ENCODE measurements around the gene USP11. TPM values are rescaled to one million over a fixed set of nuclear protein-coding genes. Genes with fewer than 3 reads are reported as not detected.

Gene USP11
- total RNA-seq, 1 experiment from 2014 or later: 122 TPM

DNA sequence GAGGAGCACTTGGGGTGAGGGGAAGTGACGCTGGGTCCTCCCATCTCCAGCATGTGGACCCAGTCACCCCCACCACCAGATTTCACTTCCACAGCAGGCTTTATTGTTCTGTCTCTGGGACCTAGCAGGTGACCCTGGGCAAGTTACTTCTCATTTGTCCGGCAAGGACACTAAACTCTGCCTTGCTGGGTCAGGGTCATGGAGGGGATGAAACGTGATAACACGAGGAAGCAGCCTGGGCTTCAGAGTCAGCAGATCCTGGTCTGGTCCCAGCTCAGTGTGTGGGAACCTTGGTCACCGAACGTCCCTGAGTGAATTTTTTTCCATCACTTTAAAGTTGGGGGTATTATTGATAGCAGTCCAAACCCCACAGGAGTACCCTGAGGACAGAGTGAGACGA lies 35.3 kb upstream of the USP11 start:
- H3K36me3 ChIP-seq (ENCODE audit: insufficient read depth, low read length, poor library complexity, severe bottlenecking): peaks cover 68% of the 10 kb centered on the region
- no peak for TF ChIP-seq EZH2 (IDR thresholded peaks at IDR 0.05; ENCODE audit: borderline replicate concordance, low read depth, low read length, poor library complexity, severe bottlenecking)
- TF ChIP-seq, protein P1, sequence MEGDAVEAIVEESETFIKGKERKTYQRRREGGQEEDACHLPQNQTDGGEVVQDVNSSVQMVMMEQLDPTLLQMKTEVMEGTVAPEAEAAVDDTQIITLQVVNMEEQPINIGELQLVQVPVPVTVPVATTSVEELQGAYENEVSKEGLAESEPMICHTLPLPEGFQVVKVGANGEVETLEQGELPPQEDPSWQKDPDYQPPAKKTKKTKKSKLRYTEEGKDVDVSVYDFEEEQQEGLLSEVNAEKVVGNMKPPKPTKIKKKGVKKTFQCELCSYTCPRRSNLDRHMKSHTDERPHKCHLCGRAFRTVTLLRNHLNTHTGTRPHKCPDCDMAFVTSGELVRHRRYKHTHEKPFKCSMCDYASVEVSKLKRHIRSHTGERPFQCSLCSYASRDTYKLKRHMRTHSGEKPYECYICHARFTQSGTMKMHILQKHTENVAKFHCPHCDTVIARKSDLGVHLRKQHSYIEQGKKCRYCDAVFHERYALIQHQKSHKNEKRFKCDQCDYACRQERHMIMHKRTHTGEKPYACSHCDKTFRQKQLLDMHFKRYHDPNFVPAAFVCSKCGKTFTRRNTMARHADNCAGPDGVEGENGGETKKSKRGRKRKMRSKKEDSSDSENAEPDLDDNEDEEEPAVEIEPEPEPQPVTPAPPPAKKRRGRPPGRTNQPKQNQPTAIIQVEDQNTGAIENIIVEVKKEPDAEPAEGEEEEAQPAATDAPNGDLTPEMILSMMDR (conservative IDR thresholded peaks at IDR 0.05; ENCODE audit: low read depth, low read length): no peak
- no peak for DNase-seq (ENCODE audit: low spot score)
- intact Hi-C loops (cut with micrococcal nuclease; ENCODE audit: unreplicated experiment): no loop called here
- ChIA-PET CTCF (no interaction called here), POLR2A (ENCODE audit: low non-redundant PET) (no interaction called here)
- no peak overlapping the region for H3K27ac ChIP-seq (ENCODE audit: low read depth, low read length, poor library complexity, severe bottlenecking)
- H3K4me1 ChIP-seq (ENCODE audit: insufficient read depth, low read length, poor library complexity, severe bottlenecking): peaks cover 17% of the 10 kb centered on the region
- no peaks in the 10 kb centered on the region for H3K27me3 ChIP-seq (replicated peaks; ENCODE audit: insufficient read depth, low read depth, low read length, poor library complexity)
- no peaks in the 10 kb centered on the region for H3K9me3 ChIP-seq (ENCODE audit: low read depth, low read length, poor library complexity, severe bottlenecking)
- no TSS peak for BruUV-seq (replicated peaks)
- H3K4me3 ChIP-seq (ENCODE audit: low read depth, low read length, poor library complexity, severe bottlenecking): no peak overlapping the region

DNA sequence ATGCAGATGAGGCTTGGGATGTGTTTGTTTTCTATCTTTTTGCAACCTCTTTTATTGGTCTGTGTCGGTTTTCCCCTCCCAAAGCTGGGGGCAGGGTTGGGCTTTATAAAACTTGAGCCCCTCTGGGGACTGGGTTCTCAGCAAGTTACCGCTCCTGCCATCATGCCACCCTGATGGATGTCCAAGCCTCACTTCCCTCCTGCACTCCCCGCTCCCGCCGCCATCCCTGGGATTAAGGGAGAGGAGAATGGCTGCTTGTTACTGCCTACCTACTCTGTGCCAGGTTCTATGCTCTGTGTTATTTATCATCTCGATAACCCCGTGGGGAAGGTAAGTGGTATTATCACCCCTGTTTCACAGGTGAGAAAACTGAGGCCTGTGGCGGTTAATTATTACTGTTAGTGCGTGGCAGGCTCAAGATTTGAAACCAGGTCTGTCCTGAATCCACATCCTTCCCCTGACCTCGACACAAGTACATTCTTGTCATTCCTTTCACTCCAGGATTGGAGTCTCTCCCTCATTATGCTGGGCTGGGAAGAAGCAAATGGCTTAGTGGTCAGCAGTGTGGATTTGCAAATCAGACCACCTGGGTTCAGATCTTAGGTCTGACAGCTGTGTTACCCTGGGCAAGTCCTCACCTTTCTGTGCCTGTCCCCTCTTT lies 34.7 kb upstream of the USP11 start:
- no TSS peak for BruUV-seq (replicated peaks)
- no peak overlapping the region for H3K27ac ChIP-seq (ENCODE audit: low read depth, low read length, poor library complexity, severe bottlenecking)
- no peak for DNase-seq (ENCODE audit: low spot score)
- H3K9me3 ChIP-seq (ENCODE audit: low read depth, low read length, poor library complexity, severe bottlenecking): no peaks in the 10 kb centered on the region
- ChIA-PET POLR2A (ENCODE audit: low non-redundant PET) (no interaction called here), CTCF (no interaction called here)
- intact Hi-C loops (cut with micrococcal nuclease; ENCODE audit: unreplicated experiment): no loop called here
- H3K36me3 ChIP-seq (ENCODE audit: insufficient read depth, low read length, poor library complexity, severe bottlenecking): peaks cover 75% of the 10 kb centered on the region
- peaks cover 17% of the 10 kb centered on the region for H3K4me1 ChIP-seq (ENCODE audit: insufficient read depth, low read length, poor library complexity, severe bottlenecking)
- H3K4me3 ChIP-seq (ENCODE audit: low read depth, low read length, poor library complexity, severe bottlenecking): no peak overlapping the region
- no peaks in the 10 kb centered on the region for H3K27me3 ChIP-seq (replicated peaks; ENCODE audit: insufficient read depth, low read depth, low read length, poor library complexity)
- TF ChIP-seq EZH2 (IDR thresholded peaks at IDR 0.05; ENCODE audit: borderline replicate concordance, low read depth, low read length, poor library complexity, severe bottlenecking): no peak
- TF ChIP-seq, protein P1 (conservative IDR thresholded peaks at IDR 0.05; ENCODE audit: low read depth, low read length): no peak

DNA sequence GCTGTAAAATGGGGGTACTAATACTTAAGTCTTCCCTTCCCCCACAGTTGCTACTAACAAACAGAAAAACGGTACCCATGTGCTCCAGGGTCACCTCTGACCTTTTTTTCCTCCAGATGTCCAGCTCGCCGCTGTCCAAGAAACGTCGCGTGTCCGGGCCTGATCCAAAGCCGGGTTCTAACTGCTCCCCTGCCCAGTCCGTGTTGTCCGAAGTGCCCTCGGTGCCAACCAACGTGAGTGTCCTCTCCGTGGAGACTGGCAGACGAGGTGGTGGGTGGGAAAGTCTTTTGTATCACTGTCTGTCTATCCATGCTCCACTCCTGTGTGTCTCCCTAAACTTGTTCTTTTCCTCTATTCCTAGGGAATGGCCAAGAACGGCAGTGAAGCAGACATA lies 34.1 kb upstream of the USP11 start:
- POLR2A ChIA-PET (ENCODE audit: low non-redundant PET): no interaction called here
- Histone ChIP-seq H3K4me1 (ENCODE audit: insufficient read depth, low read length, poor library complexity, severe bottlenecking) (peaks cover 17% of the 10 kb centered on the region), H3K36me3 (ENCODE audit: insufficient read depth, low read length, poor library complexity, severe bottlenecking) (peaks cover 80% of the 10 kb centered on the region), H3K4me3 (ENCODE audit: low read depth, low read length, poor library complexity, severe bottlenecking) (no peak overlapping the region), H3K9me3 (ENCODE audit: low read depth, low read length, poor library complexity, severe bottlenecking) (no peaks in the 10 kb centered on the region), H3K27me3 (replicated peaks; ENCODE audit: insufficient read depth, low read depth, low read length, poor library complexity) (no peaks in the 10 kb centered on the region), H3K27ac (ENCODE audit: low read depth, low read length, poor library complexity, severe bottlenecking) (no peak overlapping the region)
- TF ChIP-seq, protein P1 (conservative IDR thresholded peaks at IDR 0.05; ENCODE audit: low read depth, low read length): no peak
- TF ChIP-seq EZH2 (IDR thresholded peaks at IDR 0.05; ENCODE audit: borderline replicate concordance, low read depth, low read length, poor library complexity, severe bottlenecking): no peak
- BruUV-seq (replicated peaks): no TSS peak
- intact Hi-C loops (cut with micrococcal nuclease; ENCODE audit: unreplicated experiment): no loop called here
- CTCF ChIA-PET: no interaction called here
- no peak for DNase-seq (ENCODE audit: low spot score)

All from A673 (cell line).